H9 (cell line): ENCODE data around the gene ULK1. TPM values are rescaled to one million over a fixed set of nuclear protein-coding genes. Genes with fewer than 3 reads are reported as not detected.
"Not testable (repeated sequence)": the region's sequence is repeated elsewhere in the genome, so short reads cannot be mapped to it uniquely, and the experiment has no call there.

Source experiments
- DNase-seq: peaks from one replicate; pipeline ENCODE4 v3.0.0-alpha.2; 2017
- H2AFZ ChIP-seq: one replicate; pipeline ENCODE4 v1.6.1; 2013; ENCODE audit warnings: mild to moderate bottlenecking, low read length, control low read depth, moderate library complexity
- H2AK5ac ChIP-seq: 2 replicates; pipeline ENCODE4 v1.6.1; 2013; ENCODE audit warnings: low read length, control low read depth, mixed read lengths; ENCODE audit not compliant: insufficient read length
- H2BK120ac ChIP-seq: one replicate; pipeline ENCODE4 v1.6.1; 2013; ENCODE audit warnings: low read depth, mild to moderate bottlenecking, low read length, control low read depth, inconsistent platforms; ENCODE audit not compliant: poor library complexity, severe bottlenecking
- H2BK12ac ChIP-seq: 2 replicates; pipeline ENCODE4 v1.6.1; 2013; ENCODE audit warnings: low read length, control low read depth, mixed read lengths, low read depth; ENCODE audit not compliant: insufficient read length
- H2BK15ac ChIP-seq: 2 replicates; pipeline ENCODE4 v1.6.1; 2013; ENCODE audit warnings: low read depth, low read length, control low read depth
- H2BK20ac ChIP-seq: one replicate; pipeline ENCODE4 v1.6.1; 2013; ENCODE audit warnings: low read depth, mild to moderate bottlenecking, low read length, control low read depth, inconsistent platforms; ENCODE audit not compliant: poor library complexity, severe bottlenecking
- H2BK5ac ChIP-seq: 2 replicates; pipeline ENCODE4 v1.6.1; 2013; ENCODE audit warnings: low read length, control low read depth, mixed read lengths; ENCODE audit not compliant: insufficient read length
- H3K14ac ChIP-seq: 2 replicates; pipeline ENCODE4 v1.6.1; 2013; ENCODE audit warnings: low read length, control low read depth; ENCODE audit not compliant: insufficient read depth
- H3K18ac ChIP-seq: 2 replicates; pipeline ENCODE4 v1.6.1; 2013; ENCODE audit warnings: low read depth, mild to moderate bottlenecking, mixed read lengths, low read length, control low read depth; ENCODE audit not compliant: insufficient read length
- H3K23ac ChIP-seq: 2 replicates; pipeline ENCODE4 v1.6.1; 2013; ENCODE audit warnings: low read length, control low read depth, mixed read lengths, low read depth; ENCODE audit not compliant: insufficient read length
- H3K23me2 ChIP-seq: 2 replicates; pipeline ENCODE4 v1.6.1; 2013; ENCODE audit warnings: low read depth, mild to moderate bottlenecking, mixed read lengths, low read length, control low read depth; ENCODE audit not compliant: insufficient read length, poor library complexity, severe bottlenecking
- H3K27ac ChIP-seq: 2 replicates; pipeline ENCODE4 v1.5.1; 2013; ENCODE audit warnings: low read length, control low read depth, mixed read lengths, low read depth; ENCODE audit not compliant: insufficient read length
- H3K27me3 ChIP-seq: 2 replicates; pipeline ENCODE4 v1.6.1; 2013; ENCODE audit warnings: low read length, control low read depth, inconsistent platforms; ENCODE audit not compliant: insufficient read depth
- H3K4ac ChIP-seq: 2 replicates; pipeline ENCODE4 v1.6.1; 2013; ENCODE audit warnings: low read depth, mild to moderate bottlenecking, control low read depth, inconsistent platforms, low read length, moderate library complexity
- H3K4me1 ChIP-seq: 2 replicates; pipeline ENCODE4 v1.6.1; 2013; ENCODE audit warnings: low read length, control low read depth, inconsistent platforms; ENCODE audit not compliant: insufficient read depth
- H3K4me2 ChIP-seq: 2 replicates; pipeline ENCODE4 v1.6.1; 2013; ENCODE audit warnings: low read length, control low read depth, mixed read lengths; ENCODE audit not compliant: insufficient read length, insufficient read depth
- H3K56ac ChIP-seq: 2 replicates; pipeline ENCODE4 v1.6.1; 2013; ENCODE audit warnings: low read depth, mild to moderate bottlenecking, mixed read lengths, low read length, control low read depth; ENCODE audit not compliant: insufficient read length
- H3K79me1 ChIP-seq: 2 replicates; pipeline ENCODE4 v1.6.1; 2013; ENCODE audit warnings: low read depth, mild to moderate bottlenecking, moderate library complexity, low read length, control low read depth, inconsistent platforms; ENCODE audit not compliant: insufficient read depth, poor library complexity, severe bottlenecking
- H3K79me2 ChIP-seq: 2 replicates; pipeline ENCODE4 v1.6.1; 2013; ENCODE audit warnings: low read length, control low read depth, inconsistent platforms; ENCODE audit not compliant: insufficient read depth
- H3K9ac ChIP-seq: 2 replicates; pipeline ENCODE4 v1.6.1; 2013; ENCODE audit warnings: low read length, control low read depth, mixed read lengths; ENCODE audit not compliant: insufficient read length; ENCODE audit errors: extremely low read depth
- H3K9me3 ChIP-seq: one replicate; pipeline ENCODE4 v1.6.1; 2013; ENCODE audit warnings: low read depth, low read length, inconsistent platforms; ENCODE audit not compliant: control insufficient read depth
- H3T11ph ChIP-seq: one replicate; pipeline ENCODE4 v1.6.1; 2013; ENCODE audit warnings: mild to moderate bottlenecking, low read length, control low read depth, inconsistent platforms
- H4K20me1 ChIP-seq: one replicate; pipeline ENCODE4 v1.6.1; 2013; ENCODE audit not compliant: control insufficient read depth, insufficient read length, insufficient read depth
- H4K5ac ChIP-seq: 2 replicates; pipeline ENCODE4 v1.6.1; 2013; ENCODE audit warnings: low read depth, mild to moderate bottlenecking, mixed read lengths, low read length, control low read depth; ENCODE audit not compliant: insufficient read length
- H4K8ac ChIP-seq: replicated peaks from 2 replicates; pipeline ENCODE4 v1.6.1; 2013; ENCODE audit warnings: low read length, control low read depth, mixed read lengths, low read depth; ENCODE audit not compliant: insufficient read length
- H4K91ac ChIP-seq: 2 replicates; pipeline ENCODE4 v1.6.1; 2013; ENCODE audit warnings: low read depth, mild to moderate bottlenecking, moderate library complexity, mixed read lengths, low read length, control low read depth; ENCODE audit not compliant: insufficient read length
- H3K27ac Mint-ChIP-seq, 3 experiments: 2 replicates in 2 of 3; 3 replicates in 1 of 3; pipeline ENCODE4 v1.8.0; 2020 to 2021; ENCODE audit warnings: mixed read lengths in 3 of 3, mild to moderate bottlenecking in 1 of 3, moderate library complexity in 1 of 3
- H3K27me3 Mint-ChIP-seq: 2 replicates; pipeline ENCODE4 v1.8.0; 2021; ENCODE audit warnings: low read depth, mild to moderate bottlenecking, moderate library complexity, mixed read lengths
- H3K36me3 Mint-ChIP-seq, 3 experiments: 2 replicates in 2 of 3; 3 replicates in 1 of 3; pipeline ENCODE4 v1.8.0; 2020 to 2021; ENCODE audit warnings: low read depth in 3 of 3, mixed read lengths in 3 of 3; ENCODE audit not compliant: insufficient read depth in 1 of 3
- H3K4me1 Mint-ChIP-seq, 2 experiments: 2 replicates each; pipeline ENCODE4 v1.8.0; 2020; ENCODE audit warnings: mixed read lengths in 2 of 2
- H3K4me3 Mint-ChIP-seq, 2 experiments: 2 replicates in 1 of 2; 3 replicates in 1 of 2; pipeline ENCODE4 v1.8.0; 2020 to 2021; ENCODE audit warnings: mild to moderate bottlenecking in 2 of 2, mixed read lengths in 2 of 2, moderate library complexity in 1 of 2
- H3K9me3 Mint-ChIP-seq, 2 experiments: 2 replicates in 1 of 2; 3 replicates in 1 of 2; pipeline ENCODE4 v1.8.0; 2020; ENCODE audit warnings: mild to moderate bottlenecking in 2 of 2, mixed read lengths in 2 of 2, moderate library complexity in 1 of 2
- WGBS: extraction: QIAGEN DNeasy Blood & Tissue Kit; methylation state at CpG from one replicate; pipeline ENCODE4 v1.1.7; 2013; ENCODE audit warnings: missing lambda C conversion rate, low lambda C conversion rate, mixed read lengths; ENCODE audit not compliant: insufficient read length; ENCODE audit errors: extremely low coverage; 5-methylcytosine and 5-hydroxymethylcytosine counted together
- total RNA-seq: library from RNA; stranded (reverse); gene quantifications from 2 replicates; pipeline ENCODE4 v1.2.1, GENCODE V29; 2021
- TF ChIP-seq, protein P1 (sequence below): fragments of 200-600 bp; sonication (generic); conservative IDR thresholded peaks from 3 replicates; pipeline ENCODE4 v1.8.0; 2021; ENCODE audit warnings: antibody characterized with exemption, mild to moderate bottlenecking

ULK1 gene
- total RNA-seq, 1 experiment from 2014 or later, result 57.2 TPM

- Histone ChIP-seq H3K4me2 (no peak overlapping the region), H2BK5ac (no peak overlapping the region), H2AFZ (no peak overlapping the region), H4K8ac (no peak overlapping the region), H3K27me3 (no peaks in the 10 kb centered on the region), H3K4ac (no peak overlapping the region), H2AK5ac (no peak overlapping the region), H3K18ac (no peak overlapping the region), H3K56ac (no peak overlapping the region), H3K4me1 (no peaks in the 10 kb centered on the region; the same call in 1 of the 2 replicates), H2BK12ac (no peak overlapping the region), H3T11ph (no peak overlapping the region), H2BK15ac (no peak overlapping the region), H3K9ac (no peak overlapping the region), H3K27ac (no peak overlapping the region), H3K23me2 (no peaks in the 10 kb centered on the region), H3K14ac (no peak overlapping the region; the same call in 1 of the 2 replicates), H2BK20ac (no peak overlapping the region), H3K79me1 (no peaks in the 10 kb centered on the region), H3K79me2 (no peaks in the 10 kb centered on the region), H4K5ac (no peak overlapping the region), H4K91ac (no peak overlapping the region), H2BK120ac (no peak overlapping the region), H3K23ac (no peak overlapping the region), H4K20me1 (no peaks in the 10 kb centered on the region), H3K9me3 (no peaks in the 10 kb centered on the region)
- H3K36me3 Mint-ChIP-seq, result peaks cover 3 to 8% (median 6%) of the 10 kb centered on the region in 3 experiments; a peak in 4 of 7 replicates
- no peak overlapping the region for H3K4me3 Mint-ChIP-seq
- TF ChIP-seq, protein P1, sequence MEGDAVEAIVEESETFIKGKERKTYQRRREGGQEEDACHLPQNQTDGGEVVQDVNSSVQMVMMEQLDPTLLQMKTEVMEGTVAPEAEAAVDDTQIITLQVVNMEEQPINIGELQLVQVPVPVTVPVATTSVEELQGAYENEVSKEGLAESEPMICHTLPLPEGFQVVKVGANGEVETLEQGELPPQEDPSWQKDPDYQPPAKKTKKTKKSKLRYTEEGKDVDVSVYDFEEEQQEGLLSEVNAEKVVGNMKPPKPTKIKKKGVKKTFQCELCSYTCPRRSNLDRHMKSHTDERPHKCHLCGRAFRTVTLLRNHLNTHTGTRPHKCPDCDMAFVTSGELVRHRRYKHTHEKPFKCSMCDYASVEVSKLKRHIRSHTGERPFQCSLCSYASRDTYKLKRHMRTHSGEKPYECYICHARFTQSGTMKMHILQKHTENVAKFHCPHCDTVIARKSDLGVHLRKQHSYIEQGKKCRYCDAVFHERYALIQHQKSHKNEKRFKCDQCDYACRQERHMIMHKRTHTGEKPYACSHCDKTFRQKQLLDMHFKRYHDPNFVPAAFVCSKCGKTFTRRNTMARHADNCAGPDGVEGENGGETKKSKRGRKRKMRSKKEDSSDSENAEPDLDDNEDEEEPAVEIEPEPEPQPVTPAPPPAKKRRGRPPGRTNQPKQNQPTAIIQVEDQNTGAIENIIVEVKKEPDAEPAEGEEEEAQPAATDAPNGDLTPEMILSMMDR, result no peak
- no CpG with 5 or more reads among the region's 4 CpGs for WGBS
- peaks cover 20 to 21% of the 10 kb centered on the region in 2 experiments for H3K9me3 Mint-ChIP-seq
- H3K27me3 Mint-ChIP-seq, result peaks cover 4% of the 10 kb centered on the region
- H3K4me1 Mint-ChIP-seq, result peaks cover 30 to 37% of the 10 kb centered on the region in 2 experiments
- H3K27ac Mint-ChIP-seq, result no peak overlapping the region; a peak in 1 of 7 replicates
- no peak for DNase-seq
Observed at GRCh38 chr12:131883521-131883900, 10.9 kb upstream of the ULK1 start.

DNA sequence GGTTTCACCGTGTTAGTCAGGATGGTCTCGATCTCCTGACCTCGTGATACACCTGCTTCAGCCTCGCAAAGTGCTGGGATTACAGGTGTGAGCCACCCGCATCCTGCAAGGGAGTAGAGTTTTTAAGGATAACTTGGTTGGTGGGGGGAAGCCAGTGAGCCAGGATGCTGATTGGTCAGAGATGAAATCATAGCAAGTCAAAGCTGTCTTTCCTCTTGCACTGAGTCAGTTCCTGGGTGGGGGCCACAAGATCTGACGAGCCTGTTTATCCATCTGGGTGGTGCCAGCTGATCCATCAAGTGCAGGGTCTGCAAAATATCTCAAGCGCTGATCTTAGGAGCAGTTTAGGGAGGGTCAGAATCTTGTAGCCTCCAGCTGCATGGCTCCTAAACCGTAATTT lies 9.3 kb upstream of the ULK1 start:
- H3K4me1 ChIP-seq, H2BK20ac ChIP-seq, H3K14ac ChIP-seq, H3K79me2 ChIP-seq, H3K9me3 ChIP-seq, H3K23me2 ChIP-seq, H3K27me3 ChIP-seq, H3K9ac ChIP-seq, H2BK5ac ChIP-seq, H3T11ph ChIP-seq, H3K27me3 Mint-ChIP-seq, H3K36me3 Mint-ChIP-seq, H3K27ac ChIP-seq, H3K4me3 Mint-ChIP-seq, H4K5ac ChIP-seq, H3K23ac ChIP-seq, H3K27ac Mint-ChIP-seq, H4K91ac ChIP-seq, DNase-seq, H2BK12ac ChIP-seq, H2BK120ac ChIP-seq, H3K4ac ChIP-seq, H3K56ac ChIP-seq, H3K79me1 ChIP-seq, H2AK5ac ChIP-seq, H2AFZ ChIP-seq, H3K18ac ChIP-seq, H4K20me1 ChIP-seq, H2BK15ac ChIP-seq, H3K4me2 ChIP-seq, H4K8ac ChIP-seq: not testable (repeated sequence)
- Mint-ChIP-seq H3K9me3 (peaks cover 20 to 21% of the 10 kb centered on the region in 2 experiments), H3K4me1 (peaks cover 26 to 32% of the 10 kb centered on the region in 2 experiments)
- WGBS, result no CpG with 5 or more reads among the region's 8 CpGs
